H1 (cell line): ENCODE results near the gene FKRP. TPM values are rescaled to one million over a fixed set of nuclear protein-coding genes. Genes with fewer than 3 reads are reported as not detected.

ENCODE experiments used
- CBX5 ChIP-seq: fragments of 300-800, 300-1000 bp; sonication (generic); IDR thresholded peaks from 2 replicates; pipeline ENCODE4 v1.7.1; 2016; ENCODE audit warnings: antibody characterized with exemption, low read length, low read depth
- CHD1 ChIP-seq: IDR thresholded peaks from 2 replicates; pipeline ENCODE4 v1.6.1; 2012; ENCODE audit warnings: low read depth, low read length, improper control_type of control experiment
- CHD2 ChIP-seq: IDR thresholded peaks from 2 replicates; pipeline ENCODE4 v1.6.1; 2012; ENCODE audit warnings: low read length, improper control_type of control experiment
- EZH2 ChIP-seq: fragments of 200-600 bp; sonication (generic); IDR thresholded peaks from 2 replicates; pipeline ENCODE4 v1.7.1; 2012; ENCODE audit warnings: low read depth, mild to moderate bottlenecking, moderate library complexity, low read length, inconsistent platforms; ENCODE audit not compliant: severe bottlenecking
- KDM5A ChIP-seq: fragments of 200-600 bp; IDR thresholded peaks from 2 replicates; pipeline ENCODE4 v1.7.1; 2012; ENCODE audit warnings: mild to moderate bottlenecking, low read length, inconsistent platforms, mixed read lengths
- NRF1 ChIP-seq: IDR thresholded peaks from 2 replicates; pipeline ENCODE4 v1.6.1; 2011; ENCODE audit warnings: mild to moderate bottlenecking, low read depth, low read length, improper control_type of control experiment
- SIRT6 ChIP-seq: IDR thresholded peaks from one replicate; pipeline ENCODE4 v1.7.1; 2012; ENCODE audit warnings: low read length, inconsistent platforms
- SP1 ChIP-seq: IDR thresholded peaks from 2 replicates; pipeline ENCODE4 v1.6.1; 2011; ENCODE audit warnings: low read depth, low read length
- SP2 ChIP-seq: IDR thresholded peaks from 2 replicates; pipeline ENCODE4 v1.6.1; 2012; ENCODE audit warnings: mild to moderate bottlenecking, low read length, inconsistent platforms
- TBP ChIP-seq: IDR thresholded peaks from 2 replicates; pipeline ENCODE4 v1.6.1; 2011; ENCODE audit warnings: low read depth, low read length, improper control_type of control experiment
- USF2 ChIP-seq: IDR thresholded peaks from 2 replicates; pipeline ENCODE4 v1.6.1; 2011; ENCODE audit warnings: low read length, improper control_type of control experiment
- polyA plus RNA-seq, 7 experiments: library from polyadenylated mRNA; depleted of rRNA in 3 of 7; stranded (reverse) in 5 of 7; unstranded in 2 of 7; fragments of >200 nt in 5 of 7; fragments of 200-250 nt in 2 of 7; gene quantifications; 1 replicate in 5 of 7; 2 replicates in 1 of 7; 4 replicates in 1 of 7; pipeline versions ENCODE4 v1.2.1 to v1.2.3, GENCODE V29; 2011 to 2013; ENCODE audit warnings: missing spikeins in 2 of 7, mixed read lengths in 2 of 7
- total RNA-seq: library from RNA; stranded (reverse); fragmentation: NEBNext Ultra II Directional; extraction: Animal tissue kit (Norgen Biotek cat#: 25700); gene quantifications from 2 replicates; pipeline ENCODE4 v1.2.1, GENCODE V29; 2021

Gene FKRP
- total and polyA plus RNA-seq, 2 of the 8 experiments (the other 6 are each of a cell fraction or from before 2014, with no cell fraction given), result 17.1 to 24.4 TPM

DNA sequence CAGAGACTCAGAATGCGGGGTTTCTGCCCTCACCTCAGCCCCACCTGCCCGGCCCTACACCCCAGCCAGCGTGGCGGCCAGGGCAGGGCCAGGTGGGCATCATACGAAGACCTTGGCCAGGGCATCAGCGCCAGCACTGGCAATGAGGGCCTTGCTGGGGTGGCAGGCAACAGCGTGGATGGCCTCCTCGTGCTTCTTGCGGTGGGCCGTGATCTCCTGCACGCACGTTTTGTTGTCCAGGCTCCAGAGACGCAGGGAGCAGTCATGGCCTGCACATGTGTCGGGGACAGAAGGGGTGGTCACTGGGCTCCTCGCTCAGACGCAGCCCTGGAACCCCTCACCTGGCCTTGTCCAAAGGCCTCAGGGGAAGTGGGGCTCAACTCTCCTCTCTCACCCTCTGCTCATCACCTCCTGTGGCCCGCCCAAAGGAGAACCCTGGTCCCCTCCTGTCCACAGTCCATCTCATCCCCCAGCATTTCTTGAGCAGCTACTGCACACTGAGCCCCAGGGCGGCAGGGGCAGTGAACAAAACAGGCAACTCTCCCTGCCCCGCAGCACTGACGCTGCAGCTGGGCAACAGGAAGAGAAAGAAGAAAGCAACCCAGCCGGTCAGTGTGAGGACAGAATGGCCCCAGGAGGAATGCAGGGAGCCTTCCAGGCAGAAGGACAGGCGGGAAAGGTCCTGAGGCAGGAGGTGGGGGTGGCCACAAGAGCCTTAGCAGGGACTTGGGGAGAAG lies 25.2 kb upstream of the FKRP start (continued):
- TF ChIP-seq CBX5 (no peak), KDM5A (no peak), EZH2 (no peak), TBP (no peak), USF2 (no peak), SP2 (no peak), NRF1 (no peak), SP1 (no peak), CHD2 (no peak), SIRT6 (no peak), CHD1 (no peak)
